Smooth muscle cell of the brain vasculature (primary cell): Measurements from ENCODE around the gene ASIC4.
A peak's percentile ranks its signal among the peaks of the same experiment; 100 is the strongest.

Source experiments
- DNase-seq: peaks from one replicate; pipeline ENCODE4 v3.0.0-alpha.2; 2012; ENCODE audit warnings: low read depth, low spot score

The ASIC4 gene

GRCh38 chr2:219515874-219516629 lies 1.8 kb downstream of the ASIC4 start:
- DNase-seq = no peak

- no peak for DNase-seq
These were observed 2.6 kb downstream of the ASIC4 start for GRCh38 chr2:219516888-219517287.

- DNase-seq = no peak
These were observed 3.9 kb downstream of the ASIC4 start for GRCh38 chr2:219517954-219518778.

GRCh38 chr2:219519526-219519916 lies 5.2 kb downstream of the ASIC4 start:
- no peak for DNase-seq

GRCh38 chr2:219520079-219520478 lies 5.8 kb downstream of the ASIC4 start:
- no peak for DNase-seq

GRCh38 chr2:219521066-219521880 lies 7.0 kb downstream of the ASIC4 start:
- DNase-seq = no peak

GRCh38 chr2:219522111-219523030 lies 8.1 kb downstream of the ASIC4 start:
- no peak for DNase-seq

- no peak for DNase-seq
These were observed 8.9 kb downstream of the ASIC4 start for GRCh38 chr2:219523031-219523671.

GRCh38 chr2:219524817-219525216 lies 10.5 kb downstream of the ASIC4 start:
- DNase-seq = no peak

GRCh38 chr2:219525533-219526232 lies 11.4 kb downstream of the ASIC4 start:
- no peak for DNase-seq

- no peak for DNase-seq
These were observed 12.2 kb downstream of the ASIC4 start for GRCh38 chr2:219526320-219527075.

- DNase-seq = no peak
These were observed 12.8 kb downstream of the ASIC4 start for GRCh38 chr2:219527076-219527394.

GRCh38 chr2:219527472-219527871 lies 13.2 kb downstream of the ASIC4 start:
- DNase-seq = no peak

- DNase-seq = peak; percentile 65
These were observed 16.0 kb downstream of the ASIC4 start for GRCh38 chr2:219530048-219530963.

- no peak for DNase-seq
These were observed 17.5 kb downstream of the ASIC4 start for GRCh38 chr2:219531639-219532377.

- no peak for DNase-seq
These were observed 18.0 kb downstream of the ASIC4 start for GRCh38 chr2:219532378-219532649.

- no peak for DNase-seq
These were observed 19.8 kb downstream of the ASIC4 start for GRCh38 chr2:219533930-219534661.
